A549 (cell line): Measurements from ENCODE around the gene PRKG1.

ENCODE experiments used
- BHLHE40 ChIP-seq: IDR thresholded peaks from 2 replicates; pipeline ENCODE4 v1.6.1; 2012; ENCODE audit warnings: low read depth, low read length, inconsistent platforms
- EP300 ChIP-seq, 2 experiments: fragments of >200 bp; sonication (Bioruptor Twin); formaldehyde crosslinking; IDR thresholded peaks; 2 replicates in 1 of 2; 3 replicates in 1 of 2; pipeline ENCODE4 v1.6.1; 2016 to 2017
- ESRRA ChIP-seq: fragments of 150-350 bp; IDR thresholded peaks from 2 replicates; pipeline ENCODE4 v1.6.1; 2014; ENCODE audit warnings: mild to moderate bottlenecking, low read length, borderline replicate concordance
- JUNB ChIP-seq: fragments of >200 bp; sonication (Bioruptor Twin); formaldehyde crosslinking; IDR thresholded peaks from 2 replicates; pipeline ENCODE4 v1.6.1; 2016
- NR3C1 ChIP-seq: fragments of >200 bp; sonication (Bioruptor Twin); formaldehyde crosslinking; IDR thresholded peaks from 3 replicates; pipeline ENCODE4 v1.6.1; 2017
- POLR2A ChIP-seq: IDR thresholded peaks from 2 replicates; pipeline ENCODE4 v1.6.1; 2012; ENCODE audit warnings: mild to moderate bottlenecking, low read length
- TF ChIP-seq, protein P1 (sequence below): fragments of >200 bp; sonication (Bioruptor Twin); formaldehyde crosslinking; IDR thresholded peaks from 3 replicates; pipeline ENCODE4 v1.5.1; 2016

GRCh38 chr10:51802030-51802429 lies 727.7 kb downstream of the PRKG1 start:
- TF ChIP-seq, protein P1, sequence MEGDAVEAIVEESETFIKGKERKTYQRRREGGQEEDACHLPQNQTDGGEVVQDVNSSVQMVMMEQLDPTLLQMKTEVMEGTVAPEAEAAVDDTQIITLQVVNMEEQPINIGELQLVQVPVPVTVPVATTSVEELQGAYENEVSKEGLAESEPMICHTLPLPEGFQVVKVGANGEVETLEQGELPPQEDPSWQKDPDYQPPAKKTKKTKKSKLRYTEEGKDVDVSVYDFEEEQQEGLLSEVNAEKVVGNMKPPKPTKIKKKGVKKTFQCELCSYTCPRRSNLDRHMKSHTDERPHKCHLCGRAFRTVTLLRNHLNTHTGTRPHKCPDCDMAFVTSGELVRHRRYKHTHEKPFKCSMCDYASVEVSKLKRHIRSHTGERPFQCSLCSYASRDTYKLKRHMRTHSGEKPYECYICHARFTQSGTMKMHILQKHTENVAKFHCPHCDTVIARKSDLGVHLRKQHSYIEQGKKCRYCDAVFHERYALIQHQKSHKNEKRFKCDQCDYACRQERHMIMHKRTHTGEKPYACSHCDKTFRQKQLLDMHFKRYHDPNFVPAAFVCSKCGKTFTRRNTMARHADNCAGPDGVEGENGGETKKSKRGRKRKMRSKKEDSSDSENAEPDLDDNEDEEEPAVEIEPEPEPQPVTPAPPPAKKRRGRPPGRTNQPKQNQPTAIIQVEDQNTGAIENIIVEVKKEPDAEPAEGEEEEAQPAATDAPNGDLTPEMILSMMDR = no peak
- no peak for TF ChIP-seq POLR2A
- TF ChIP-seq EP300 (IDR thresholded peaks at IDR 0.05) = no peak
- no peak for TF ChIP-seq BHLHE40
- TF ChIP-seq JUNB = no peak
- TF ChIP-seq NR3C1 = no peak
- TF ChIP-seq ESRRA = no peak
